Endodermal cell (in vitro differentiated cells): ENCODE measurements around the gene RGS17. TPM values are rescaled to one million over a fixed set of nuclear protein-coding genes. Genes with fewer than 3 reads are reported as not detected.

ENCODE experiments used
- DNase-seq: peaks from one replicate; pipeline ENCODE4 v3.0.0-alpha.2; 2017
- H3K27ac ChIP-seq: 2 replicates; pipeline ENCODE4 v1.5.1; 2013; ENCODE audit warnings: mild to moderate bottlenecking, low read depth, low read length, moderate library complexity
- H3K27me3 ChIP-seq: 2 replicates; pipeline ENCODE4 v1.6.1; 2013; ENCODE audit warnings: mild to moderate bottlenecking, low read length, moderate library complexity; ENCODE audit not compliant: insufficient read depth, control insufficient read depth, poor library complexity, severe bottlenecking
- H3K36me3 ChIP-seq: 2 replicates; pipeline ENCODE4 v1.7.0; 2013; ENCODE audit warnings: mild to moderate bottlenecking, low read length, moderate library complexity; ENCODE audit not compliant: control insufficient read depth, insufficient read depth
- H3K4me1 ChIP-seq: one replicate; pipeline ENCODE4 v1.7.0; 2013; ENCODE audit warnings: low read length; ENCODE audit not compliant: control insufficient read depth, insufficient read depth
- H3K4me3 ChIP-seq: 2 replicates; pipeline ENCODE4 v1.5.1; 2013; ENCODE audit warnings: mild to moderate bottlenecking, low read length, moderate library complexity
- H3K9ac ChIP-seq: 2 replicates; pipeline ENCODE4 v1.6.1; 2013; ENCODE audit warnings: mild to moderate bottlenecking, low read length, moderate library complexity; ENCODE audit not compliant: poor library complexity, severe bottlenecking; ENCODE audit errors: extremely low read depth
- H3K9me3 ChIP-seq: 2 replicates; pipeline ENCODE4 v1.6.1; 2013; ENCODE audit warnings: mild to moderate bottlenecking, low read length, moderate library complexity; ENCODE audit not compliant: control insufficient read depth
- H3K27ac Mint-ChIP-seq: 2 replicates; pipeline ENCODE4 v1.8.0; 2020; ENCODE audit warnings: mixed read lengths
- H3K27me3 Mint-ChIP-seq: 2 replicates; pipeline ENCODE4 v1.8.0; 2021; ENCODE audit warnings: mild to moderate bottlenecking, mixed read lengths; ENCODE audit not compliant: insufficient read depth
- H3K36me3 Mint-ChIP-seq: 2 replicates; pipeline ENCODE4 v1.8.0; 2020; ENCODE audit warnings: low read depth, mixed read lengths
- H3K4me1 Mint-ChIP-seq: 2 replicates; pipeline ENCODE4 v1.8.0; 2020; ENCODE audit warnings: mixed read lengths
- H3K4me3 Mint-ChIP-seq: 2 replicates; pipeline ENCODE4 v1.8.0; 2020; ENCODE audit warnings: mild to moderate bottlenecking, moderate library complexity, mixed read lengths
- H3K9me3 Mint-ChIP-seq: 2 replicates; pipeline ENCODE4 v1.8.0; 2020; ENCODE audit warnings: mild to moderate bottlenecking, mixed read lengths
- CTCF ChIP-seq: fragments of 200-600 bp; sonication (generic); conservative IDR thresholded peaks from 2 replicates; pipeline ENCODE4 v1.5.0; 2021; ENCODE audit warnings: antibody characterized with exemption, mild to moderate bottlenecking
- WGBS, 2 experiments: methylation state at CpG; one replicate each; pipeline versions ENCODE4 v1.1.5 to v1.1.7; 2013; ENCODE audit warnings: missing lambda C conversion rate in 2 of 2, mixed read lengths in 1 of 2; ENCODE audit not compliant: insufficient coverage in 1 of 2, insufficient read length in 1 of 2; 5-methylcytosine and 5-hydroxymethylcytosine counted together
- total RNA-seq, 2 donors: library from RNA; stranded (reverse); fragmentation: NEBNext Ultra II Directional in 1 of 2; extraction: Animal tissue kit (Norgen Biotek cat#: 25700) in 1 of 2; gene quantifications; 2 replicates in 1 of 2; 3 replicates in 1 of 2; pipeline ENCODE4 v1.2.1, GENCODE V29; 2021

RGS17 gene
- total RNA-seq, 2 donors from 2014 or later = 1.7 to 3.2 TPM

DNA sequence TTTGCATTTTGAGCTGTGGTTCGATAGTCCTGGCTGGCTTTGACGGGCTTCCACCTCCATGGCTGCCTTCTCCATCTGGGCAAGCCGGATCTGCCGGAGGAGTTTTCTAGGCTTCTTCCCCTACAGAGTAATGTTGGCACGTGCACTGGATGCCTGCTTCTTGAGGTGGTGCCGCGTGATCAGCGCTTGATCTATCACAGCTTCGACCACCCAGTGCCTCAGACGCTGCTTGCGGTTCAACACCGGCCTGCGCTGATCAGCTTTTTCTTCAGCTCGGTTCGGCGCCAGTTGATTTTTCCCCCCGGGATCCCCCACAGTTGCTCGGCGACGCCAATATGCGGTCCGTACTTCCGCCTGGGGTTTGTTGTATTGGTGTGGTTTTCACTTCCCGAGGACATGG, 171.7 kb downstream of the RGS17 start:
- no peaks in the 10 kb centered on the region for H3K36me3 ChIP-seq
- Mint-ChIP-seq H3K4me3 (no peak overlapping the region), H3K9me3 (peaks cover 4% of the 10 kb centered on the region), H3K27ac (no peak overlapping the region), H3K4me1 (peaks cover 2% of the 10 kb centered on the region), H3K36me3 (no peaks in the 10 kb centered on the region), H3K27me3 (no peaks in the 10 kb centered on the region)
- no peak for TF ChIP-seq CTCF
- 93 to 96% methylated on average over 23 to 24 of the region's 24 CpGs for WGBS, 2 experiments
- no peaks in the 10 kb centered on the region for H3K4me1 ChIP-seq
- peaks cover 9% of the 10 kb centered on the region for H3K9me3 ChIP-seq
- no peak for DNase-seq
- no peak overlapping the region for H3K27ac ChIP-seq
- no peak overlapping the region for H3K9ac ChIP-seq
- no peak overlapping the region for H3K4me3 ChIP-seq
- H3K27me3 ChIP-seq = no peaks in the 10 kb centered on the region

DNA sequence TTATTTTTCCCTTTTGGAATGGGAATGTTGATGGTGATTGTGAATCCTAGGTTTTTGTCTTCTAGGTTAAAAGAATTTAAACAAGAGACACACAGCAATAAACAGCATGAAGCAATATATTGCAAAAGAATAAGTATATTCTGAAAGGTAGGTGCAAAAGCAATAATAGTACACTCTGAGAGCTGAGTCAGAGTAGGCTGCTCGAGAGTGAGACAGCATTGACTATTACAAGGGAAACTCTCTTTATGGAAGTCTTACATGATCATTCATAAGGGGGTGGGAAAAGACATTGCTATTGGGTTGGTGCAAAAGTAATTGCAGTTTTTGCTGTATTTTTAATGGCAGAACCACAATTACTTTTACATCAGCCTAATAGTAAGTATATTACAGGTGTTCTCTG, 173.3 kb downstream of the RGS17 start:
- H3K36me3 Mint-ChIP-seq = no peaks in the 10 kb centered on the region
- 78 to 89% methylated on average over 1 of the region's 1 CpG for WGBS, 2 experiments
- no peaks in the 10 kb centered on the region for H3K27me3 ChIP-seq
- no peaks in the 10 kb centered on the region for H3K36me3 ChIP-seq
- H3K4me1 Mint-ChIP-seq = peaks cover 2% of the 10 kb centered on the region
- H3K27ac ChIP-seq = no peak overlapping the region
- no peak overlapping the region for H3K4me3 Mint-ChIP-seq
- H3K9ac ChIP-seq = no peak overlapping the region
- peaks cover 4% of the 10 kb centered on the region for H3K9me3 Mint-ChIP-seq
- H3K4me1 ChIP-seq = no peaks in the 10 kb centered on the region
- no peak overlapping the region for H3K4me3 ChIP-seq
- H3K27ac Mint-ChIP-seq = no peak overlapping the region
- TF ChIP-seq CTCF = no peak
- no peak for DNase-seq
- peaks cover 9% of the 10 kb centered on the region for H3K9me3 ChIP-seq
- H3K27me3 Mint-ChIP-seq = no peaks in the 10 kb centered on the region

Other genes with a start within 250 kb of the RGS17 start
- gene FBXO5, start 148.2 kb downstream of the RGS17 start, total RNA-seq = 10 to 100 TPM; 39.8 to 71.6 TPM
- 10 to 100 TPM; 17.3 to 18.7 TPM for gene MTRF1L, start 128.6 kb downstream of the RGS17 start, total RNA-seq